ENCODE measurements around the gene DYNLT4.

DNA sequence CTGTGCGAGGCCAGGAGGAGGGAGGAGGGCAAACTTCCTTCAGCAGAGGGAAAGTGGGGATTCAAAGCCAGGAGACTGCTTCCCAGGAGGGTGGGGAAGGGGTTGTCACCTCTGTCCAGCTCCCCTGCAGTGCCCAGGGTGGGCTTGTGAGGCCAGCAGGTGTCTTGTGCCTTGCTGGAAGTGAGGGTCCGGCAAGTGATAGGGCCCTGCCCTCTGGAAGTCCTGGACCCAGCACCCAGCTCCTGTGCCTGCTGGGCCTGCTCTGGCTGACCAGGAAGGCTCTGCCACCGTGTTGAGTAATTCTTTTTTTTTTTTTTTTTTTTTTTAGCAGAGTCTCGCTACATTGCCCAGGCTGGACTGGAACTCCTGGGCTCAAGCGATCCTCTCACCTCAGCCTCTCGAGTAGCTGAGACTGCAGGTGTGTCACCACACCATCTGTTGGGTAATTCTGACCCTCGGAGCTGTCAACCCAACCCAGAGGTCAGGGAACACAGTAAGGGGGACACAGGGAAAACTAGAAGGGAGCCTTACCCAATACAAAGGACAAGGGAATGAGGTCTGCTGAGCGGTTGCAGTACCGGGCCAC, 20.2 kb downstream of the DYNLT4 start:
- TF ChIP-seq, protein P1, sequence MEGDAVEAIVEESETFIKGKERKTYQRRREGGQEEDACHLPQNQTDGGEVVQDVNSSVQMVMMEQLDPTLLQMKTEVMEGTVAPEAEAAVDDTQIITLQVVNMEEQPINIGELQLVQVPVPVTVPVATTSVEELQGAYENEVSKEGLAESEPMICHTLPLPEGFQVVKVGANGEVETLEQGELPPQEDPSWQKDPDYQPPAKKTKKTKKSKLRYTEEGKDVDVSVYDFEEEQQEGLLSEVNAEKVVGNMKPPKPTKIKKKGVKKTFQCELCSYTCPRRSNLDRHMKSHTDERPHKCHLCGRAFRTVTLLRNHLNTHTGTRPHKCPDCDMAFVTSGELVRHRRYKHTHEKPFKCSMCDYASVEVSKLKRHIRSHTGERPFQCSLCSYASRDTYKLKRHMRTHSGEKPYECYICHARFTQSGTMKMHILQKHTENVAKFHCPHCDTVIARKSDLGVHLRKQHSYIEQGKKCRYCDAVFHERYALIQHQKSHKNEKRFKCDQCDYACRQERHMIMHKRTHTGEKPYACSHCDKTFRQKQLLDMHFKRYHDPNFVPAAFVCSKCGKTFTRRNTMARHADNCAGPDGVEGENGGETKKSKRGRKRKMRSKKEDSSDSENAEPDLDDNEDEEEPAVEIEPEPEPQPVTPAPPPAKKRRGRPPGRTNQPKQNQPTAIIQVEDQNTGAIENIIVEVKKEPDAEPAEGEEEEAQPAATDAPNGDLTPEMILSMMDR (IDR thresholded peaks at IDR 0.05), result no peak
- no peak for TF ChIP-seq POLR2A (IDR thresholded peaks at IDR 0.05)

All from thyroid gland (tissue), 4 donors.